ENCODE results near the gene NKIRAS2.

NKIRAS2 gene

GRCh38 chr17:42019509-42020404 lies at the start of gene NKIRAS2:
NKIRAS2 (plus strand) TSS chr17:42020090; CDS start chr17:42021578, 1,488 bp downstream.
- DNase-seq (ENCODE audit: extremely low read depth in 1 of 2, low read depth in 1 of 2): peak; percentile 81 to 89

- DNase-seq (ENCODE audit: extremely low read depth in 1 of 2, low read depth in 1 of 2): no peak
Observed at GRCh38 chr17:41970901-41971331, 49.0 kb upstream of the NKIRAS2 start.

DNA sequence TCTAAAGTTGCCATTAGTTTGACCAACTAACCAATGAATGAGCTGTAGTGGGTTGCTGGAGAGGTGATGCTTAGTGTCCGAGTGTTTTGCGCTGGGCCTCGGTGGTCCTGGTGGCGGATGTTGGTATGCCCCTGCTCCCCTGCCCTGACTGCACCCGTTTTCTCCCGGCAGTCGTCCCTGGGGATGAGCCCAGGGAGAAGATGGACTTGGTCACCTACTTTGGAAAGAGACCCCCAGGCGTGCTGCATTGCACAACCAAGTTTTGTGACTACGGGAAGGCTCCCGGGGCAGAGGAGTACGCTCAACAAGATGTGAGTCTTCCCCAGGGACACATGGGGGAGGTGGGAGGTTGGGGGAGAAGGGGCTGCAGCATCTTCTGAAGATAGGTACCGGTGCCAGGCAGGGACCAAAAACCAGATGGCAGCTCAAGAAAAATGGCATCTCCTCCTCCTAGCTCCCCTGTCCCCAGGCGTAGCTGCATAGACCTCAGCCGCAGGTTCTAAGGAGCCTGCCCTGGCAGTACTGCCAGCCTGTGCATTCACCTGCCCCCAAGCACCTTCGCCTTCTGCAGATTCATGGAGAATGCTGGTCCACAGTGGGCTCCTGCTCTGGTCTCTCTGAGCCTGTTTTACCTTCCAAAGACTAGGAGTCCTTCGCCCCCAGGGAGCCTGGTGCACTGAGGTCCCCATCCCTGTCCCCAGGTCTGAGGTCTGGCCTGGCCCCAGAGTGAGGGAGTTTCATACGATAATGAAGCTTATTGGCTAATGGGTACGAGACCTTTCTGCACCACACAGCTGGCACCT lies 48.0 kb upstream of the NKIRAS2 start:
- DNase-seq (ENCODE audit: extremely low read depth in 1 of 2, low read depth in 1 of 2): no peak

DNA sequence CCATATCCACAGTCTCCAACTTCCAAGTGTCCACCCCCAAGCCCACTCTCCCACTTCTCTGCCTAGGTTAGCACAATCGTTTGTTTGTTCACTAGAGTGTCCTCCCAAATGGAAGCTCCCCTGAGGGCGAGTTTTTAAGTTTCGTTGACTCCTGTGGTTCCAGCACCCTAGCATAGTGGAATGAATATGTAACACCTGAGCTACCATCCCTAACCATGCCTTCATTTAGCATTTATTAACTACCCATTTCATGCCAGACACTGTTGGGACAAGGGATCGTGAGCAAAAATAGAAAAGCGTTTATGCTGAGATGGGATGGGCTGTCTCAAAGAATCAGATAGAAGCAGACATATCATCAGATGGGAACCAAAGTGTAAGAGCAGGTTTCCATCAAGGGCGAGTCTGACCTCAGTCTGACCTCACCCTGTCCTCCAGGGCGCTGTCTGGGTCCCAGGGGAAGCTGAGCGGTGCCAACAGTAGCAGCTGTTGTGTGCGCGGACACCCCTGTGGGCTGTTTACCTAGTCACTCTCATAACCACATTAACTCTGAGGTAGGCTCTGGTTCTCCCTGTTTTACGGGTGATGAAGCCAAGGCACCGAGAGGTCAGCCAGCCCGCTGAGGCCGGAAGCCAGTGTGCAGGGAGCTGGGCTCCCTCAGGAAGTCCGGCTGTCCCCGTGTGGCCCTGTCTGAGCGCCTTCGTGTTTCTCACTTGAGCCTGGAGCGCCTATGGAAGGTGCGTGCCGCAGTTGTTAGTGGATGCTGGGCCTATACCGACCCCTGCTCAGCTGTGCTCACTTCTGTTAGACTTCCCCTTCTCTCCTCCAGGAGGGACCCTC lies 47.1 kb upstream of the NKIRAS2 start:
- DNase-seq (ENCODE audit: extremely low read depth in 1 of 2, low read depth in 1 of 2): no peak

DNA sequence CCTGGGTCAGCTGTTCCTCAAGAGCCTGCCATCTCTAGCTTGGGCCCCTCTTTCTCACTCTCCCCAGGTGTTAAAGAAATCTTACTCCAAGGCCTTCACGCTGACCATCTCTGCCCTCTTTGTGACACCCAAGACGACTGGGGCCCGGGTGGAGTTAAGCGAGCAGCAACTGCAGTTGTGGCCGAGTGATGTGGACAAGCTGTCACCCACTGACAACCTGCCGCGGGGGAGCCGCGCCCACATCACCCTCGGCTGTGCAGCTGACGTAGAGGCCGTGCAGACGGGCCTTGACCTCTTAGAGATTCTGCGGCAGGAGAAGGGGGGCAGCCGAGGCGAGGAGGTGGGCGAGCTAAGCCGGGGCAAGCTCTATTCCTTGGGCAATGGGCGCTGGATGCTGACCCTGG lies 46.5 kb upstream of the NKIRAS2 start:
- no peak for DNase-seq (ENCODE audit: extremely low read depth in 1 of 2, low read depth in 1 of 2)

DNA sequence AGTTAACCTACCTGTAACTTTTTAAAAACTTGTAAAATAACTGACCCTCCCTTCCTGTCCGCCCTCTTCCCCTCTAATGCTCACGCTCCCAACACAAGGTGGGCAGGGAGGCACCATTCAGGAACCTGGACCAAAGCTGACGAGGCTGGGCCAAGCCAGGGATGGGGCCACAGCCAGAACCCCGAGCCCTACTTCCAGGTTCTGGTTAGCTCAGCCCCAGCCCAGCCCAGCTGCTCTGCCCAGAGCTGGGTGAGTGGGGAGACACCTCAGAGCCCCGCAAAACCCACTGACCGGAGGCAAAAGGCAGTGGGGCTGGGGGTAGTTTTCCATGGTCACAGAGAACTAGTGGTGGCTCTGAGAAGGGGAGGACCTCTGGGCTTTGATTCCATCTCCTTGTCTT lies 45.9 kb upstream of the NKIRAS2 start:
- DNase-seq (ENCODE audit: extremely low read depth in 1 of 2, low read depth in 1 of 2): no peak

DNA sequence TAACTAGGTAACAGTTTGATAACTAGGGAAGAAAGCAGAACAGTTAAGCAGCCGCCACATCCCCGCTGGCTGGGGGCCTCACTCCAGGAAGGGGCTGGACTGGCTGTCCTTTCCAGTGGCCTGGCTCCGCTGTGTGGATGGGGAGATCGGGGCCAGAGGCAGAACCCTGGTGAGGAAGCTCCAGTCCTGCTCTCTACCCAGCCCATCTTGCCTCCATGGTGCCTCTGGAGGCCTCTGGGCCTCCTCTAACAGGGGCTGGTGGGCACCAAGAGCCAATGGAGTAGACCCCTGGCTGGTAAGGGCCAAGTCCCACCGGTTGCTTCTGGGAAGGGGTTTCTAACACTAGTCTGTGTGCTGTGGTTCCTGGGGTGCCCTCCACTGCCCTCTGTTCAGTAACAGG lies 45.2 kb upstream of the NKIRAS2 start:
- no peak for DNase-seq (ENCODE audit: extremely low read depth in 1 of 2, low read depth in 1 of 2)

DNA sequence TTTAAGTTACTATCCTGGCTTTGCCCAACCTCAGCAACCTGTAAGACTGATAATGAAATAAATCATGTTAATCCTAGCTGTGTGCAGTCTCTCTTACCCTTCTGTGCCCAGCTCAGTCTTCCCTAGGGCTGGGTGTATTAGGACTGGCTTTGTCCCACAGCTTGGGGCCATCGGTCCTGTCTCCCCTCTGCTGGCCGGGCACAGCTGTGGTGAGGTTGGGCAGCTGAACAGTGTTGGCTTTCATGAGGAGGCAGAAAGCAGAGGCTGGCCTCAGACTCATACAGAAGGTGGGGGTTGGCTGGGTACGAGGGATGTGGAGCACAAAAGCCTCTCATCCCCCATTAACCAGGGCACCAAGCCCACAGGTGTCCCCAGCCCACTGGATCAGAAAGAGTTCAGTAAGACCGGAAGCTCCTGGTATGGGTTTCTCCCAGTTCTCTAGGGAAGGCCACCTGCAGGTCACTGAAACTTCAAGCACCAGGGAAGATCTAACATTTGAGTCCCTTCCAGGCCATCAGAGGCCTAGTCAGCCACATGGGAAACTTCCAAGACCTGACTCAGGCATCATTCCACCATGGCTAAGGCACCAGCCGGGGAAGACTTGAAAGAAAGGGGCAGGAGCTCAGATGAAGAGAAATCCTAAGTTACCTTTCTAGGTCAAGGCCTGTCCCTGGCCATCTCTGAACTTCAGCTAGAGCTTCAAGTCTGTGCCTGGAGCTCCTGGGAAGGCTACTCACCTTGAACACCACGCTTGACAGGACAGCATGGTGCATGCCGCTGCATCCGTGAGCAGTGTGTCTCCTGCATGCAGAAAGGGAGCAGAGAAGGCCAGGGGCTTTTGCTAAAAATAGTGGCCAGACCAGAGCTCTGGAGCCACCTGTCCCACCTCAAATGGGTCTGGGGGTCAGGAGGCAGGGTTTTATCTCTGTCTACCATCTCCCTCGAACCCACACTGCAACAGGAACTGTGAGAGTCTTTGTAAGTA lies 44.5 kb upstream of the NKIRAS2 start:
- no peak for DNase-seq (ENCODE audit: extremely low read depth in 1 of 2, low read depth in 1 of 2)

DNA sequence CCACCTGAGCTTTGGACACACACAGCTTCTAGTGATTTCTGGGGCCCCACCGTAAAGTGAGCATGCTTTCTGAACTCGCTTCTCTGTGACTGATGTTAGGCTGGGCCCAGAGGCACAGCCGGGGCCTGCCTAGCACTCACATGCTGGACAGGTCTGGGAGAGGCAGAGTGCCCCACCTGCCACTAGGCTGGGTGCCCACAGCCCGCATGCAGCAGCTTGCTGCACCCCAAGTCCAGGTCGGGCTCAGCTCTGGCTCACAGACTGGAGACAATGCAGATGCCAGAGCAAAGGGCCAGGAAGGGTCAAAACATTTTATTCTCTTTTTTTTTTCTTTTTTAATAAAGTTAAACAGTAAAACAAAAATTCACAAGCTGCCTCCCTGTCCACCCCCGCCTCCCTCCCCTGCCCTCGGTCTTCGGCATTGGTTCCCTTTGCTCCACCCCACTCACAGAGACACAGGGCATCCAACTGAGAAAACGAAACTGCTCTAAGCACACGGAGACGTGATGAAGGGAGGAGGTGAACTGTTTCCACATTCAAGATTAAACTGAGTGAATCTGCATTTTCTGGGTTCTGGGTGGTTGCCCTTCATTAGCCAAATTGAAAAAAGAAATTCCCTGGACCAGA lies 43.6 kb upstream of the NKIRAS2 start:
- no peak for DNase-seq (ENCODE audit: extremely low read depth in 1 of 2, low read depth in 1 of 2)

DNA sequence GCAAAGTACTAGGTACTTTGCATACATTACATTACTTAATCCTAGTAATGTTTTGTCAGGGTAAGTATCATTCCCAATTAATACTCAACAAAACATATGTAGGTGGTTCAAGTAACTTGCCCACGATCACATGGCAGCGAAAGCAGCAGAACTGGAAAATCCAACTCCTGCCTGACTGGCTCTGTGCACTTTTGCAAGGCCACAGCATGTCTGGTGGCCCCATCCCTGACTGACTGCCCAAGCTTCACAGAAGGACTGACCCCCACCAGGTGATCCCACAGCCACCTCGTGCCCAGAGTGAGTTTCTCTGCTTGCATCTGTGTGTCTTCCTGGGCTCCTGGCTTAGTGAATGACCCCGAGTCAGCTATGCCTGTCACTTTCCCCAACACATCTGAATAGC lies 41.9 kb upstream of the NKIRAS2 start:
- DNase-seq (ENCODE audit: extremely low read depth in 1 of 2, low read depth in 1 of 2): no peak

- DNase-seq (ENCODE audit: extremely low read depth in 1 of 2, low read depth in 1 of 2): no peak
Observed at GRCh38 chr17:41982026-41982760, 37.7 kb upstream of the NKIRAS2 start.

- DNase-seq (ENCODE audit: extremely low read depth in 1 of 2, low read depth in 1 of 2): no peak
Observed at GRCh38 chr17:41984454-41984853, 35.4 kb upstream of the NKIRAS2 start.

DNA sequence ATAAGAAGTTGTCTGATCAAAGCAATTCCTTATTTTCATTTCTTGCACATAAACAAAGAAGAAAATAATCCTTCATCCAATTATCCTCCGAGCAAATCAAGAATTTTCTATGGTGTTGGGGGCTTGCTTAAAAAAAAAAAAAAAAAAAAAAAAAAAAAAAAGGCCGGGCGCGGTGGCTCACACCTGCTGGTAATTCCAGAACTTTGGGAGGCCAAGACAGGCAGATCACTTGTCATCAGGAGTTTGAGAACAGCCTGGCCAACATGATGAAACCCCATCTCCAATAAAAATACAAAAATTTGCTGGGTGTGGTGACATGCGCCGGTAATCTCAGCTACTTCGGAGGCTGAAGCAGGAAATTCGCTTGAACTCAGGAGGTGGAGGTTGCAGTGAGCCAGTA lies 34.0 kb upstream of the NKIRAS2 start:
- no peak for DNase-seq (ENCODE audit: extremely low read depth in 1 of 2, low read depth in 1 of 2)

DNA sequence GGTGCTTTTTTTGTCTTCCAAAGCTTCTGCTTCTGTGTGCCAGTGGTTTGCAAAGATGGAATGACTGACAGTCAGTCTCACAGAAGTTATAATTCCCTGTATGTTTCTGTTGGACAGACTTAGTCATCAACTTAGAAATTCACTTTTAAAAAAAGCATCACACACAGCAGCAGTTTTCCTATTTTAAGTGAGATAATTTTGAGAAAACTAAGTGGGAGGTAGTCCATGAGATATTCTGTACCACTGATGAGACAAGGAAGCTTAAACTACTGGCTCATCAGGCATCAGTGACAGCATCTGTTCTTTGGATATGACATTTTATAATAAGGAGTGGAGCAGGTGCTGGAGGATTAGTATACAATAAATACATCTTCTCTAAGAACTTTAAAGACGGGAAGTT lies 33.3 kb upstream of the NKIRAS2 start:
- DNase-seq (ENCODE audit: extremely low read depth in 1 of 2, low read depth in 1 of 2): no peak

DNA sequence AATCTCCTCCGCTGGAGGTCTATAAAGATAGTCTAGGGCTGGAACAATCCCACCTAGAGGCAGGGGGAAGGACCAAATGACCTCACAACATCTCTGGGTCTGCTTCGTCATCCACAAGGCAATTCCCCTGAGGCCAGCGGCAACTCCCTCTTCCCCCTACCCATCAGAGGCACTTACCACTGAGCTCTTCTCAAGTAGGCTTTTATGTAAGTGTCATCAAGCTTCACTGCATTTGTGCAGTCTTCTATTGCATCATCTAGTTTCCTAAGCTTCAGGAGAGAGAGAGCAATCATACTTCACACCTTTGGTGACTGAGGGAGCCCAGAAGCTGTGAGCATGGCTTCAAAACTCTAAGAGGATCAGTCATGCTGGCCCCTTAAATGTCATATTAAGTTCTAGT lies 32.2 kb upstream of the NKIRAS2 start:
- no peak for DNase-seq (ENCODE audit: extremely low read depth in 1 of 2, low read depth in 1 of 2)

GRCh38 chr17:41988418-41988817 lies 31.5 kb upstream of the NKIRAS2 start:
- no peak for DNase-seq (ENCODE audit: extremely low read depth in 1 of 2, low read depth in 1 of 2)

GRCh38 chr17:41989702-41990419 lies 30.0 kb upstream of the NKIRAS2 start:
- DNase-seq (ENCODE audit: extremely low read depth in 1 of 2, low read depth in 1 of 2): no peak

- DNase-seq (ENCODE audit: extremely low read depth in 1 of 2, low read depth in 1 of 2): no peak
Observed at GRCh38 chr17:41992576-41992975, 27.3 kb upstream of the NKIRAS2 start.

All from activated CD8-positive, alpha-beta memory T cell treated with anti-CD3 and anti-CD28 coated beads for 1 hour (primary cell).